Measurements from ENCODE around the gene TNIP3. TPM values are rescaled to one million over a fixed set of nuclear protein-coding genes. Genes with fewer than 3 reads are reported as not detected.

The TNIP3 gene
- total and polyA plus RNA-seq, 9 of the 15 experiments (the other 6 are each of a cell fraction or from before 2014, with no cell fraction given): 0.14 TPM; not detected in 8

GRCh38 chr4:121144021-121144420, 20.1 kb downstream of the TNIP3 start:
- Histone ChIP-seq H3K27me3 (ENCODE audit: control insufficient read depth in 2 of 2, insufficient read depth in 2 of 2, low read length in 2 of 2) (no peaks in the 10 kb centered on the region), H3K79me2 (ENCODE audit: control insufficient read depth, insufficient read depth, low read length) (no peaks in the 10 kb centered on the region), H3K36me3 (ENCODE audit: control insufficient read depth, insufficient read depth, low read length) (no peaks in the 10 kb centered on the region), H3K4me1 (replicated peaks in 1 of 2; ENCODE audit: control insufficient read depth in 2 of 2, insufficient read depth in 2 of 2, low read length in 2 of 2) (no peaks in the 10 kb centered on the region), H4K20me1 (replicated peaks; ENCODE audit: control insufficient read depth, insufficient read depth, low read length) (no peaks in the 10 kb centered on the region), H3K9me1 (ENCODE audit: control insufficient read depth, insufficient read depth, low read length) (no peaks in the 10 kb centered on the region), H3K27ac (ENCODE audit: extremely low read depth, low read depth, low read length) (no peak overlapping the region), H3K9me3 (replicated peaks; ENCODE audit: control insufficient read depth, insufficient read depth, low read depth, low read length) (no peaks in the 10 kb centered on the region), H3K4me2 (ENCODE audit: insufficient read depth, low read length) (no peak overlapping the region), H3K9ac (ENCODE audit: insufficient read depth in 1 of 2, low read depth in 2 of 2, low read length in 2 of 2) (no peak overlapping the region), H3K4me3 (no peak overlapping the region), H2AFZ (ENCODE audit: low read depth, low read length) (no peak overlapping the region)
- 0% methylated on average over 2 of the region's 2 CpGs for WGBS (ENCODE audit: insufficient coverage, low coverage, missing lambda C conversion rate)
- intact Hi-C loops (cut with micrococcal nuclease): no loop called here
- in situ Hi-C loops (cut with MboI): no loop called here
- CTCF ChIA-PET (ENCODE audit: low intra/inter-chr PET ratio): no interaction called here
- ATAC-seq: no peak
- DNase-seq (ENCODE audit: extremely low read depth in 1 of 4, low spot score in 3 of 4): no peak
- POLR2A ChIA-PET: no interaction called here
- BruUV-seq (replicated peaks): no TSS peak
- no peak for FAIRE-seq
- no peak for TF ChIP-seq HMG20A (CRISPR knock-in tag; conservative IDR thresholded peaks at IDR 0.05)
- TF ChIP-seq MTF1 (CRISPR knock-in tag; IDR thresholded peaks at IDR 0.05; ENCODE audit: borderline replicate concordance): no peak
- TF ChIP-seq HNRNPLL (IDR thresholded peaks at IDR 0.05; ENCODE audit: low read depth, low read length, poor library complexity, severe bottlenecking): no peak
- no peak for TF ChIP-seq YY1 (IDR thresholded peaks at IDR 0.05; ENCODE audit: borderline replicate concordance in 1 of 3, control insufficient read depth in 1 of 3, extremely low read depth in 1 of 3, insufficient read depth in 3 of 3, insufficient read length in 1 of 3, insufficient replicate concordance in 2 of 3, low read depth in 1 of 3, low read length in 2 of 3)
- no peak for TF ChIP-seq POLR3G (IDR thresholded peaks at IDR 0.05; ENCODE audit: extremely low read depth, insufficient read length, insufficient replicate concordance)
- TF ChIP-seq ZNF644 (tag; IDR thresholded peaks at IDR 0.05; ENCODE audit: low read depth): no peak
- no peak for TF ChIP-seq SAP30 (IDR thresholded peaks at IDR 0.05; ENCODE audit: borderline replicate concordance, insufficient read depth, low read depth, low read length, poor library complexity, severe bottlenecking)
- no peak for TF ChIP-seq NR4A1 (CRISPR knock-in tag; IDR thresholded peaks at IDR 0.05)
- no peak for TF ChIP-seq NR4A1 (tag; IDR thresholded peaks at IDR 0.05)
- TF ChIP-seq ATF3 (IDR thresholded peaks at IDR 0.05): no peak
- no peak for TF ChIP-seq ATF3 (CRISPR knock-in tag; conservative IDR thresholded peaks at IDR 0.05)
- no peak for TF ChIP-seq RFX5 (IDR thresholded peaks at IDR 0.05; ENCODE audit: low read depth, low read length)
- TF ChIP-seq ZNF212 (CRISPR knock-in tag; IDR thresholded peaks at IDR 0.05): no peak
- no peak for TF ChIP-seq MYNN (IDR thresholded peaks at IDR 0.05)
- TF ChIP-seq MYNN (CRISPR knock-in tag; IDR thresholded peaks at IDR 0.05): no peak
- no peak for TF ChIP-seq ZSCAN29 (IDR thresholded peaks at IDR 0.05)
- no peak for TF ChIP-seq SRF (CRISPR knock-in tag; IDR thresholded peaks at IDR 0.05)
- no peak for TF ChIP-seq RAD51 (IDR thresholded peaks at IDR 0.05; ENCODE audit: borderline replicate concordance, low read depth)
- TF ChIP-seq, protein P1, sequence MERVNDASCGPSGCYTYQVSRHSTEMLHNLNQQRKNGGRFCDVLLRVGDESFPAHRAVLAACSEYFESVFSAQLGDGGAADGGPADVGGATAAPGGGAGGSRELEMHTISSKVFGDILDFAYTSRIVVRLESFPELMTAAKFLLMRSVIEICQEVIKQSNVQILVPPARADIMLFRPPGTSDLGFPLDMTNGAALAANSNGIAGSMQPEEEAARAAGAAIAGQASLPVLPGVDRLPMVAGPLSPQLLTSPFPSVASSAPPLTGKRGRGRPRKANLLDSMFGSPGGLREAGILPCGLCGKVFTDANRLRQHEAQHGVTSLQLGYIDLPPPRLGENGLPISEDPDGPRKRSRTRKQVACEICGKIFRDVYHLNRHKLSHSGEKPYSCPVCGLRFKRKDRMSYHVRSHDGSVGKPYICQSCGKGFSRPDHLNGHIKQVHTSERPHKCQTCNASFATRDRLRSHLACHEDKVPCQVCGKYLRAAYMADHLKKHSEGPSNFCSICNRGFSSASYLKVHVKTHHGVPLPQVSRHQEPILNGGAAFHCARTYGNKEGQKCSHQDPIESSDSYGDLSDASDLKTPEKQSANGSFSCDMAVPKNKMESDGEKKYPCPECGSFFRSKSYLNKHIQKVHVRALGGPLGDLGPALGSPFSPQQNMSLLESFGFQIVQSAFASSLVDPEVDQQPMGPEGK (CRISPR knock-in tag; IDR thresholded peaks at IDR 0.05; ENCODE audit: borderline replicate concordance): no peak
- TF ChIP-seq, protein P2, sequence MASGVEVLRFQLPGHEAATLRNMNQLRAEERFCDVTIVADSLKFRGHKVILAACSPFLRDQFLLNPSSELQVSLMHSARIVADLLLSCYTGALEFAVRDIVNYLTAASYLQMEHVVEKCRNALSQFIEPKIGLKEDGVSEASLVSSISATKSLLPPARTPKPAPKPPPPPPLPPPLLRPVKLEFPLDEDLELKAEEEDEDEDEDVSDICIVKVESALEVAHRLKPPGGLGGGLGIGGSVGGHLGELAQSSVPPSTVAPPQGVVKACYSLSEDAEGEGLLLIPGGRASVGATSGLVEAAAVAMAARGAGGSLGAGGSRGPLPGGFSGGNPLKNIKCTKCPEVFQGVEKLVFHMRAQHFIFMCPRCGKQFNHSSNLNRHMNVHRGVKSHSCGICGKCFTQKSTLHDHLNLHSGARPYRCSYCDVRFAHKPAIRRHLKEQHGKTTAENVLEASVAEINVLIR (CRISPR knock-in tag; IDR thresholded peaks at IDR 0.05): no peak

Data from K562 (cell line).